GM19372 (cell line): ENCODE data around the gene WT1.
"Not testable (repeated sequence)": the region's sequence is repeated elsewhere in the genome, so short reads cannot be mapped to it uniquely, and the experiment has no call there.

Source experiments
- ATAC-seq: cut with Tn5 transposase; IDR thresholded peaks from one replicate; pipeline ENCODE4 v1.9.1; 2021; ENCODE audit warnings: mild to moderate bottlenecking, low read depth, moderate library complexity; ENCODE audit not compliant: unreplicated experiment

Gene WT1

GRCh38 chr11:32390712-32391111, 44.6 kb downstream of the WT1 start:
- ATAC-seq, result no peak

GRCh38 chr11:32388871-32389770, 46.2 kb downstream of the WT1 start:
- no peak for ATAC-seq

- ATAC-seq, result no peak
These were observed 47.0 kb downstream of the WT1 start for GRCh38 chr11:32388365-32388764.

- no peak for ATAC-seq
These were observed 47.9 kb downstream of the WT1 start for GRCh38 chr11:32387411-32387810.

DNA sequence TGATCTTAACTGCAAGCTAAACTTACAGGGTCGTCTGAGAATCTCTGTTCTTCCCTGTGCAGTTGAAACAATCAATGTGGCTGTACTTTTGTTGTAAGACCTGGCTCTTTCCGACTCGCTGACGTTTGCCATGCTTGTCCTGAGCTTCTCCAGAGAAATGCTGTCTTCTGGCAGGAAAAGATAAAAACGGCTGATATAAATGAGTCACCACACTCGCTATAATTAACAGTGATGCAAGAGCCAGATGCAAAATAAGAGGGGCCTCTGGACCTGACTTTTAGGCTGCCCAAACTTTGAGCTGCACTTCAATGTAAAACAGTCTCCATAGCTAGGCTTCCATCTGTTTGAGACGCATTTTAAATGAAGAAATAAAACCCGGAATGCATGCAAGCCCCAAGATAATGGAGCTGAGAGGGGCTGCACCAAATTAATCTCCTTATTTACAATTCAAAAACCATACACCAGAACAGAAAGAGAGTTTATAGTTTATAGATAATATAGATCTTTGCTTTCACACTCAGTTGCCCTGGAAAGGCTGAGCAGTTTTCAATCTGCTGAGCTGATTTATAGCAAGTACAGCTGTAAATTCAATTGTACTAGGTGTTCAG, 48.5 kb downstream of the WT1 start:
- no peak for ATAC-seq

DNA sequence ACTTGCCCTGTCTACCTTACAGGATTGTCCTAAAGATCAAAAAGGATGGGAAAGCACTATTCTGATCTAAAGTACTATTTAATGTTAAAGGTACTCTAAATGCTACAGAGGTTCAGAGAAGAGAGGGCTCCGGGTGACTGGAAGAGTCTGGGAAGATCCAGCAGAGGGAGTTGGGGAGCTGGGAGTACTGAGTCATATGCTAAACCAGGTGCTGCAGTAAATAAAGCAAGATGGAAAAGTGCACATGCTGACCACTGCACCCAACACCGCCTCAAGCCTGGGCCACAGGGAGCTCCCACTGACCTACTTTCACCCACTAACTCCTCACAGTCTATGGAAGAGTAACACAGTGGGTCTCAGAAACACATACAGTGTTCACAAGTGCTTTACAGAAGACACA, 49.3 kb downstream of the WT1 start:
- no peak for ATAC-seq

- ATAC-seq, result no peak
These were observed 52.8 kb downstream of the WT1 start for GRCh38 chr11:32382339-32383049.

GRCh38 chr11:32381179-32381578, 54.2 kb downstream of the WT1 start:
- no peak for ATAC-seq

DNA sequence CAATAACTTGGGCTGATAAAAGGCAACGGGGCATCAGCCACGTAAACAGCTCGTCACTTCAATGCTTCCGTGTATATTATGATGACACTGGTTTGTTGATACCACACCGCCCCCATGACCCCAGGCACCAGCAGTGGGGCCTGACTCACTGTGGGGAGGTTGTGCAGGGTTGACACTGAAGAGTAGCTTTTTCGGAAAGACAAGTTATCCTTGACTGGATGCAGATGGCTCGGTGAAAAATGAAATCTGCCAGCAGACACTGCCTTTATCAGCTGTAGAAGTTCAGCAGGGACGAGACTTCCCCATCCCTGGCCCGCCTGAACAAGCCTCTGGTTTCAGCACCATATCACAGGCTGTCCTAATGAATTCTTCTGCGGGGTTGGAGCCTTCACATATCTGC, 55.6 kb downstream of the WT1 start:
- ATAC-seq, result no peak

GRCh38 chr11:32375826-32376225, 59.5 kb downstream of the WT1 start:
- ATAC-seq, result no peak

DNA sequence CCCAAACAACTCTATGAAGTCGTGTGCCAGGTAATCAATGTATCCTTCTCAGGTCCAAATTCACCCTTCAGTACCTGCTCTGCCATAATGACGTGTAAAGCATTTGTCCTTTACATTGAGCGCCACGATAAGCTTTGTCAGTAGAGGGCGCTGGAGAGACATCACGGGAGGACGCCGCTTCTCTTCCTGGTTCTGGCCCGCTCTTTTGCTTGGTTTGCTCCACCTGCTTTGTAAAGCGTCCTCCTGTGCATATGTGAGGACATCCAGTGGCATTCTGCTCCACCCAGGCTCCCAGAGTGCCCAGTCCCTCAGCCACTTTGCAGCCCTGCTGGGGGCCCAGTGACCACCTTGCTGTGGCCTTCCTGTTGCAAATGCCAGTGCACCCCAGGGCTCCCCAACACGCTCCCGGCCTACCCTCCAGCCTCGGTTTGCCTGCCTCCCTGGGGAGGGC, 61.1 kb downstream of the WT1 start:
- ATAC-seq, result no peak

- ATAC-seq, result not testable (repeated sequence)
These were observed 65.4 kb downstream of the WT1 start for GRCh38 chr11:32369987-32370386.

DNA sequence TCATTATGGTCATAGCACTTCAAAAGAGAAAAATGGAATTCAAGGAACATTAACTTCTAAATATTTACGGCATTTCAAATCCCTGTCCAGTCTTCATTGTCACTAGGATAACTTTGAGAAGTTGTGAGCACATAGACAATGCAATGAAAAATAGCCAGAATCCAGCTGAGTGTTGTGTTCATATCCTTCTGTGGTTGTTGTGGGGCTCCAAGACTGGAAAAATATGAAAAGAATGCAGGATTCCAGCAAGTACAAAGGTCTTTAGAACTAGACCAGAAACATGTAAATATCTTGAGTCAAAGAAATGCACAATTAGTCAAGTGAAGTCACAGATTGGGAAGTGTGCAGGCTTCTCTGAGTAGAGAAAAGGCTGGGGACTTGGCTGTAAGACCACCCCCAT, 68.7 kb downstream of the WT1 start:
- no peak for ATAC-seq

- no peak for ATAC-seq
These were observed 70.1 kb downstream of the WT1 start for GRCh38 chr11:32365192-32365591.

GRCh38 chr11:32358729-32359128, 76.6 kb downstream of the WT1 start:
- no peak for ATAC-seq

- ATAC-seq, result no peak
These were observed 81.5 kb downstream of the WT1 start for GRCh38 chr11:32353884-32354283.

DNA sequence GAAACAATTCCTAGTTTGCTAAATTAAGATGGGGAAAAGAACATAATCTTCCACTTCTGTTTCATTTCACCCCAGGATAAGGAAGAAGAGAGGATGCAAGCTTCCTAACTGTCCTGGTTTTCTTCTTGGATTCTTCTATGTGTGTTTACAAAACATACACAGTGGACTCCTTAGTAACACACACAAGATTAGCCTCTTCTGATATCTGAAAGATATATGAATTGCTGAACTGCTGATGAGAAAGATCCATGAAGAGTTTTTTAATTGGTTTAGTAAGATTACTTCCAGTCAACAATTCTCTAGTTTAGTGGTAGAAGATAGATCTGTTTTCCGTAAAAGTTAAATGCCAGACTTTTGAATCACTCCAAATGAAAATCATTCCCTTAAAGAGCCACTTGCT, 86.8 kb downstream of the WT1 start:
- no peak for ATAC-seq

GRCh38 chr11:32344946-32345345, 90.4 kb downstream of the WT1 start:
- ATAC-seq, result no peak

DNA sequence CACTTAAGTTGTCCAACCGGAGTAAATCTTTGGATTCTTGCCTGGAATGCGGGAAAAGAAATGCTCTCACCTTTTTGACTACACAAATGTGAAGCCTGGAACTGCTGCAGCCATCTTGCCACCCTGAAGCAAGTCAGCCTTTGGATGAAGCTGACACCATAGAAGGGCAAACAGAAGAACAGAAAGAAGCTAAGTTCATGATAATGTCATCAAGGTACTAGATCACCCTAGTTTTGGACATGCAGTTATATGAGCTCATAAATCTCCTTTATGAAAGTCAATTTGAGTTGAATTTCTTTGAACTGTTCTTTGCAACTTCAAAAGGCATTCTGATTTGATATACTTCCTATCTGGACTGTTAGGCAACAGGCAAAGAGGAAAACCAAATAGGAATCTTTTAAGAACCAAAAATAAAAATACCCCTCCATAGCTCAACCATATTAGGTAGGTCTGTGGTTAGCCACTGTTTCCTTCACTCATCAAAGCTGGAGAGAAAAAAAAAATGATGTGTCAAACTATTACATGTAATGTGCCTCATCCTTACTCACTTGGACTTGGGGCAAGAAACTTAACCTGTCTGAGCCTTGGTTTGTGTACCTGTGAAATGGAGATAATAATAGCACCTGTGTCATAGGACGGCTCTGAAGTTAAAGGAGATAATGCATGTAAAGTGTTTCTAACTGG, 91.9 kb downstream of the WT1 start:
- no peak for ATAC-seq

DNA sequence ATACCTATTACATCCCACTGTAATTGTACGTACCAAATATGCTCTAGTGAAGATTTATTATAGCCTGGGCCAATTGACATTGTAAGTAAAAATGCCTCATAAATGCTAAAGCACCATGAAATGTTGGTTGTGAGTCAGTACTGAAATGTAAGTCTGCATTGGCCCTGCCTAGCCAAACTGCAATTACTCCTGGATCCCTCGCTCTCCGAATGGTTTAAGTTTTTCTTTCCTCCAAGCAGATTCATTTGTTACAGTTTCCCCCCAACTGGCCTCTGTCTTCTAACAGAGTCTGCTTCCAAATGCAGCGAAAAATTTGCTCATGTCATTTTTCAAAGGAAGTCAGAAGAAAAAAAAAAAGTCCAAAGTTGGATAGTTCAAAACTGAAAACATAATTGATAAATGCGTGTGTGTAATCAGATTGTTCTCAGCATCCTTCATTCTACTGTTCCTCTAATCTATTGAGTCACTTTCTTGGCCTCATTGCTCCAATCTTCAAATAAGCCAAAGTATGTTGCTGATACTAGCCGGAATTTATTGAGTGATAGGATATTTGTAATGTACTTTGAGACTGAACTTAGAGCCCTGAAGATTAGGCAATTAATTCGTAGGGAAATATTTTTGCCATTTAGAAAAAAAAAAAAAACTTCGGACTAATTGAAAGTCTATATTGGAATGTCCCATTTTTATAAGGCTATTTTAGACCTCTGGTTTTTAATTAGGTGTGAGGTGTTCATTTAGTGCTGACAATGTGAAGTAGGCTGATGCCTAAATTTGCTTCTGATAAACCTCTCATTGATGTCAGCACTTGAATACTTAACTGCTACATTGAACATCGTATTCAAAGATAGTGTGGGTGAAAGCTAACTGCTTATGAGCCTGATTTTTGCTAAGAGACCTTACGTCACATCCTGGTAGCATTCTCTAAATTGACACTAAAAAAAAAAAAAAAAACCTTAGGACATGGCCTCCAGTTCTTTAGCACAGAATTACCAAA, 93.4 kb downstream of the WT1 start:
- no peak for ATAC-seq
